ENCODE measurements around the gene RNGTT. TPM values are rescaled to one million over a fixed set of nuclear protein-coding genes. Genes with fewer than 3 reads are reported as not detected.

The RNGTT gene
- total RNA-seq, 2 donors from 2014 or later = 13.5 to 20.5 TPM

DNA sequence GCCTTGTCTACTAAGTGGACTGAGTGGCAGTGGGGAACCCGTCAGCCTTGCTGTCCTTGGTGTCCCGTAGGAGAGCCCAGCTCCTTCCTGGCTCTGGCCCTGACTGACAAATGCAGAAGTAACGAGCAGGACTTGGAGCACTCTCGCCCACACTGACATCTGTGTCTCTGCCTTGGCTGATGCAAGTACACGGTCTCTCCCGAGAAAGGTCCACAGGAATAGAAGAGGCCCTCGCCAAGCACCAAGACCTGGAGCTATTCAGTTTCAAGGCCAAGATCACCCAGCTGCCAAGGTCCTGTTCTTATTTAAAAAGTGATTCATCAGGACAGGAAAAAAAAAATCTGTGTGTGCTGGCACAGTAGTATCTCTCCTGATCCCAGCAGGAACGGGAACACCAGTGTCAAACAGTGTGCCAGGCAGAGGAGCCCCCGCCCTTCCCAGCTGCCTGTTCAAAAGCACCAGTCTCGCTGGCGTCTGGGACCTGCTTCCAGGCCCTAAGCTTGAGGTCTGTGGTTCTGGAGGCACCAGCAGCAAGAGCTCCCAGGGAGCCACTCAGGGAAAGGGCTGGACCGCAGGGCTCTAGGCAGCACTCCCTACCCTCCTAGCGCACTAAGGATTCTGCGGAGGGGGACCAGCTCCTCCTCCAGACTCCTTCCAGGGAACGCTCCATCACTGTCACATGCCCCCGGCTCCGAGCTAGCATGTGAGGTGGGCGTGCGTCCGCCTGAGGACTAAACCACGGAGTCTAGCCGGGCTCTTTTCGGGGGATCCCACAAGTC lies 376.9 kb downstream of the RNGTT start:
- Histone ChIP-seq H3K36me3 (no peaks in the 10 kb centered on the region), H3K4me1 (ENCODE audit: control insufficient read depth in 1 of 2, low read depth in 2 of 2) (peaks cover 22 to 56% of the 10 kb centered on the region in 2 donors), H3K9me3 (no peaks in the 10 kb centered on the region), H3K27ac (peak overlapping the region; percentile 63 to 77), H3K27me3 (replicated peaks; ENCODE audit: insufficient read depth) (no peaks in the 10 kb centered on the region), H3K4me3 (peak overlapping the region; percentile 48)
- TF ChIP-seq, protein P1, sequence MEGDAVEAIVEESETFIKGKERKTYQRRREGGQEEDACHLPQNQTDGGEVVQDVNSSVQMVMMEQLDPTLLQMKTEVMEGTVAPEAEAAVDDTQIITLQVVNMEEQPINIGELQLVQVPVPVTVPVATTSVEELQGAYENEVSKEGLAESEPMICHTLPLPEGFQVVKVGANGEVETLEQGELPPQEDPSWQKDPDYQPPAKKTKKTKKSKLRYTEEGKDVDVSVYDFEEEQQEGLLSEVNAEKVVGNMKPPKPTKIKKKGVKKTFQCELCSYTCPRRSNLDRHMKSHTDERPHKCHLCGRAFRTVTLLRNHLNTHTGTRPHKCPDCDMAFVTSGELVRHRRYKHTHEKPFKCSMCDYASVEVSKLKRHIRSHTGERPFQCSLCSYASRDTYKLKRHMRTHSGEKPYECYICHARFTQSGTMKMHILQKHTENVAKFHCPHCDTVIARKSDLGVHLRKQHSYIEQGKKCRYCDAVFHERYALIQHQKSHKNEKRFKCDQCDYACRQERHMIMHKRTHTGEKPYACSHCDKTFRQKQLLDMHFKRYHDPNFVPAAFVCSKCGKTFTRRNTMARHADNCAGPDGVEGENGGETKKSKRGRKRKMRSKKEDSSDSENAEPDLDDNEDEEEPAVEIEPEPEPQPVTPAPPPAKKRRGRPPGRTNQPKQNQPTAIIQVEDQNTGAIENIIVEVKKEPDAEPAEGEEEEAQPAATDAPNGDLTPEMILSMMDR (IDR thresholded peaks at IDR 0.05) = no peak
- DNase-seq (ENCODE audit: low spot score) = peak; percentile 71
- ATAC-seq (ENCODE audit: insufficient number of reproducible peaks, low FRiP score, low read depth) = peak; percentile 81

DNA sequence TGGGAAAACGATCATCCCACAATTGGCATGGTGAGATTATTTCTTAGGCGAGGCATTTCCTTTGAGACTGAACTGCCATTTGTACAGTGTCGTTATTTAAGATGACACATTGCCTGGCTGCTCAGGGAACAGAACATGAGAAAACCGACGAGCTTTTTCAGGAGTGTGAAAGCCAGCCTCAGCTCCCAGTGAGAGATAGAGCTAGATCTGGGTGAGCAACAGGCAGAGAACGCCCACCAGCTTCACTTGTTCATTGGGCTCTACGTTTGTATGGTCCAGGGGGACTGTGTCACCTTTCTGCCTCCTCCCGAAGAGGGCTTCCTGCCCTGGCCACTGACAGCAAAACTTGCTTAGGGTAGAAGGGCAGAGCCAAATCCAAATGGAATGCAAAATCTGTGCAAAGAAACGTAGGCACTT lies 378.1 kb downstream of the RNGTT start:
- H3K4me3 ChIP-seq = peak overlapping the region; percentile 40
- peaks cover 22 to 56% of the 10 kb centered on the region in 2 donors for H3K4me1 ChIP-seq (ENCODE audit: control insufficient read depth in 1 of 2, low read depth in 2 of 2)
- no peaks in the 10 kb centered on the region for H3K27me3 ChIP-seq (replicated peaks; ENCODE audit: insufficient read depth)
- peak overlapping the region; percentile 40 to 63 for H3K27ac ChIP-seq
- DNase-seq (ENCODE audit: low spot score) = no peak
- no peak for ATAC-seq (ENCODE audit: insufficient number of reproducible peaks, low FRiP score, low read depth)
- no peaks in the 10 kb centered on the region for H3K36me3 ChIP-seq
- no peaks in the 10 kb centered on the region for H3K9me3 ChIP-seq
- TF ChIP-seq, protein P1 (IDR thresholded peaks at IDR 0.05) = no peak

DNA sequence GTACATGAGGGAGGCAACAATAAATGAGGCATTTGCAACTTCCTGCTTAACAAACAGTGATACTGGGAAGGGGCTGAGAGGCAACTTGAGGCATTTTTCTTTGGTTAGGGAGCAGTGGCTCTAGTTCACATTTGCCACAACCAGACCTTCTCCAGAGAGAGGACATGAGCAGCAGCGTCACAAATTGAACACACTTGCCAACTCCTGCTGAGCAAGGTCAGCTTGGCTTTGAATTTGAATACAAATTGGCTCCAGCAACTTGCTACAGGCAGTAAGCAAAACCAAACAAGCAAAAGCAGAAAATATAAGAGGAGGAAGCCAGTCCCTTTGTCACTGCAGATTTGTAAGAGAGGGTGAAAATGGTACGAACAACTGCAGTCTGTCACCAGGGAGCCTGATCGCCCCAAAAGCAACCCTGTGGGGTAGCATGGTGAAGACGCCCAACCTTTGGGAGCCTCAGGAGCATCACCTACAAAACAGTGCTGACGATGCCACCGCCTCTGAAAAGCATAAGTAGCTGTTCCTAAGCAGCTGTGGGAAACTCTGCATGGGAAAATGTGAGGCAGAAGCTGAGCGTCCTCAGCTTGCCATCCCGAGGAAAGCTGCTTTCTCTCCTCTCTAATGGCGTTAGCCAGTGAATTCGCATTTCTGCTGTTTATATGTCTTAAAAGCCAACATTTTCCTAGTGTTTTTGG lies 378.7 kb downstream of the RNGTT start:
- TF ChIP-seq, protein P1 (IDR thresholded peaks at IDR 0.05) = no peak
- Histone ChIP-seq H3K4me1 (ENCODE audit: control insufficient read depth in 1 of 2, low read depth in 2 of 2) (peaks cover 22 to 56% of the 10 kb centered on the region in 2 donors), H3K4me3 (peak overlapping the region; percentile 40), H3K27me3 (replicated peaks; ENCODE audit: insufficient read depth) (no peaks in the 10 kb centered on the region), H3K36me3 (no peaks in the 10 kb centered on the region), H3K9me3 (no peaks in the 10 kb centered on the region), H3K27ac (peak overlapping the region; percentile 40 to 63)
- no peak for DNase-seq (ENCODE audit: low spot score)
- no peak for ATAC-seq (ENCODE audit: insufficient number of reproducible peaks, low FRiP score, low read depth)

DNA sequence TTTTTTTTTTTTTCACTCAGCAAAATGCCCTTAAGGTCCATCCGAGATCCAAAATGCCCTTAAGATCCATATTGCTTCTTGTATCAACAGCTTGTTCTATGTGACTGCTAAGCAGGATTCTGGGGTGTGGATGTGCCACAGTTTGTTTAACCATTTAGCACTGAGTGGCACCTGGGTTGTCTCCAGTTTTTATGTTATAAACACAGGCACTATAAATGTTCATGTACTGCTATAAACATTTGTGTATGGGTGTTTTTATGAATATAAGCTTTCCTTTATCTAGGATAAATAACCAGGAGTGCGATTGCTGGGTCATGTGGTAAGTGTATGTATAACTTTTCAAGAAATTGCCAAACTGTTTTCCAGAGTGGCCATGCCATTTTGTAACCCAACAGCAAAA lies 386.0 kb downstream of the RNGTT start:
- TF ChIP-seq, protein P1 (IDR thresholded peaks at IDR 0.05) = no peak

DNA sequence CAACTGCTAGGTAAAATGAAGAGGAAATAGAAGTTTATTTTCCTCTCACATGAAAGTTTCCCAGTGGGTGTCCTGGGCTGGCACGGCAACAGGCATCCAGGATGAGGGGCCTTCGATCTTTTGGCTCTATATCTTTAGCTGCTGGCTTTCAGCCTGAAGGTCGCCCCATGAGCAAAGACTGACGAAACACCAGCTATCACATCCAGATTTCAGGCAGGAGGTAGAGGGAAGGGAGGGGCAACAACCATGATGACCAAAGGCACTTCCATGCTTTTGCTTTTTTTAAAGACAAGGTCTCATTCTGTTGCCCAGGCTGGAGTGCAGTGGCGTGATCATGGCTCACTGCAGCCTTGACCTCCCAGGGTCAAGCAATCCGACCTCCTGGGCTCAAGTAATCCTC lies 387.9 kb downstream of the RNGTT start:
- Histone ChIP-seq H3K4me1 (ENCODE audit: control insufficient read depth in 1 of 2, low read depth in 2 of 2) (no peaks in the 10 kb centered on the region), H3K27ac (no peak overlapping the region), H3K9me3 (no peaks in the 10 kb centered on the region), H3K36me3 (no peaks in the 10 kb centered on the region), H3K27me3 (replicated peaks; ENCODE audit: insufficient read depth) (no peaks in the 10 kb centered on the region), H3K4me3 (no peak overlapping the region)
- TF ChIP-seq, protein P1 (IDR thresholded peaks at IDR 0.05) = no peak
- DNase-seq (ENCODE audit: low spot score) = no peak
- ATAC-seq (ENCODE audit: insufficient number of reproducible peaks, low FRiP score, low read depth) = no peak

More for the DNA sequence above, 386.0 kb downstream of the RNGTT start:
- H3K27ac ChIP-seq = no peak overlapping the region
- H3K4me3 ChIP-seq = no peak overlapping the region
- DNase-seq (ENCODE audit: low spot score) (no peak), ATAC-seq (ENCODE audit: insufficient number of reproducible peaks, low FRiP score, low read depth) (no peak)
- no peaks in the 10 kb centered on the region for H3K4me1 ChIP-seq (ENCODE audit: control insufficient read depth in 1 of 2, low read depth in 2 of 2)
- H3K9me3 ChIP-seq = no peaks in the 10 kb centered on the region
- H3K36me3 ChIP-seq = no peaks in the 10 kb centered on the region
- no peaks in the 10 kb centered on the region for H3K27me3 ChIP-seq (replicated peaks; ENCODE audit: insufficient read depth)
